ENCODE data around the gene HIVEP3.

HIVEP3 gene

GRCh38 chr1:41498804-41499203 lies 419.9 kb downstream of the HIVEP3 start:
- TF ChIP-seq EZH2phosphoT487 (IDR thresholded peaks at IDR 0.05; ENCODE audit: borderline replicate concordance) (no peak), CTCF (conservative IDR thresholded peaks at IDR 0.05; ENCODE audit: low read length) (no peak)
- Histone ChIP-seq H3K27me3 (ENCODE audit: insufficient read depth, low read length, poor library complexity, severe bottlenecking) (no peaks in the 10 kb centered on the region), H4K20me1 (ENCODE audit: insufficient read depth, low read length, poor library complexity, severe bottlenecking) (no peaks in the 10 kb centered on the region), H3K4me2 (ENCODE audit: low read depth, low read length, poor library complexity, severe bottlenecking) (no peak overlapping the region), H3F3A (ENCODE audit: low read depth) (no peaks in the 10 kb centered on the region), H3K79me2 (ENCODE audit: insufficient read depth, low read length) (no peaks in the 10 kb centered on the region), H3K4me3 (ENCODE audit: low read length, poor library complexity, severe bottlenecking) (no peak overlapping the region), H3K36me3 (ENCODE audit: insufficient read depth, low read length) (no peaks in the 10 kb centered on the region), H3K4me1 (ENCODE audit: insufficient read depth, low read length, poor library complexity, severe bottlenecking) (no peaks in the 10 kb centered on the region), H2AFZ (ENCODE audit: low read length) (no peak overlapping the region), H3K9ac (ENCODE audit: low read depth, low read length, poor library complexity, severe bottlenecking) (no peak overlapping the region), H3K9me3 (ENCODE audit: insufficient read depth, low read depth, low read length) (no peaks in the 10 kb centered on the region), H3K9me2 (replicated peaks; ENCODE audit: low read depth, low read length) (no peaks in the 10 kb centered on the region)

GRCh38 chr1:41498391-41498790 lies 420.3 kb downstream of the HIVEP3 start:
- Histone ChIP-seq H3K4me1 (ENCODE audit: insufficient read depth, low read length, poor library complexity, severe bottlenecking) (no peaks in the 10 kb centered on the region), H3K27me3 (ENCODE audit: insufficient read depth, low read length, poor library complexity, severe bottlenecking) (no peaks in the 10 kb centered on the region), H3K9me3 (ENCODE audit: insufficient read depth, low read depth, low read length) (no peaks in the 10 kb centered on the region), H3K9me2 (replicated peaks; ENCODE audit: low read depth, low read length) (no peaks in the 10 kb centered on the region), H3K36me3 (ENCODE audit: insufficient read depth, low read length) (no peaks in the 10 kb centered on the region), H4K20me1 (ENCODE audit: insufficient read depth, low read length, poor library complexity, severe bottlenecking) (no peaks in the 10 kb centered on the region), H3K79me2 (ENCODE audit: insufficient read depth, low read length) (no peaks in the 10 kb centered on the region), H3K4me2 (ENCODE audit: low read depth, low read length, poor library complexity, severe bottlenecking) (no peak overlapping the region), H3K9ac (ENCODE audit: low read depth, low read length, poor library complexity, severe bottlenecking) (no peak overlapping the region), H3K4me3 (ENCODE audit: low read length, poor library complexity, severe bottlenecking) (no peak overlapping the region), H3F3A (ENCODE audit: low read depth) (no peaks in the 10 kb centered on the region), H2AFZ (ENCODE audit: low read length) (no peak overlapping the region)
- TF ChIP-seq CTCF (conservative IDR thresholded peaks at IDR 0.05; ENCODE audit: low read length), result no peak
- no peak for TF ChIP-seq EZH2phosphoT487 (IDR thresholded peaks at IDR 0.05; ENCODE audit: borderline replicate concordance)

- H3K27me3 ChIP-seq (ENCODE audit: insufficient read depth, low read length, poor library complexity, severe bottlenecking), result no peaks in the 10 kb centered on the region
- no peak overlapping the region for H3K4me3 ChIP-seq (ENCODE audit: low read length, poor library complexity, severe bottlenecking)
- H3K9me3 ChIP-seq (ENCODE audit: insufficient read depth, low read depth, low read length), result no peaks in the 10 kb centered on the region
- TF ChIP-seq EZH2phosphoT487 (IDR thresholded peaks at IDR 0.05; ENCODE audit: borderline replicate concordance), result no peak
- no peak for TF ChIP-seq CTCF (conservative IDR thresholded peaks at IDR 0.05; ENCODE audit: low read length)
- H2AFZ ChIP-seq (ENCODE audit: low read length), result no peak overlapping the region
- no peaks in the 10 kb centered on the region for H3F3A ChIP-seq (ENCODE audit: low read depth)
- H3K9me2 ChIP-seq (replicated peaks; ENCODE audit: low read depth, low read length), result no peaks in the 10 kb centered on the region
- H4K20me1 ChIP-seq (ENCODE audit: insufficient read depth, low read length, poor library complexity, severe bottlenecking), result no peaks in the 10 kb centered on the region
- no peak overlapping the region for H3K4me2 ChIP-seq (ENCODE audit: low read depth, low read length, poor library complexity, severe bottlenecking)
- H3K36me3 ChIP-seq (ENCODE audit: insufficient read depth, low read length), result no peaks in the 10 kb centered on the region
- no peaks in the 10 kb centered on the region for H3K79me2 ChIP-seq (ENCODE audit: insufficient read depth, low read length)
- H3K4me1 ChIP-seq (ENCODE audit: insufficient read depth, low read length, poor library complexity, severe bottlenecking), result no peaks in the 10 kb centered on the region
- no peak overlapping the region for H3K9ac ChIP-seq (ENCODE audit: low read depth, low read length, poor library complexity, severe bottlenecking)
Observed at GRCh38 chr1:41497461-41498030, 421.2 kb downstream of the HIVEP3 start.

Data from Loucy (cell line).